ENCODE results near the gene KCNQ4.

The KCNQ4 gene

DNA sequence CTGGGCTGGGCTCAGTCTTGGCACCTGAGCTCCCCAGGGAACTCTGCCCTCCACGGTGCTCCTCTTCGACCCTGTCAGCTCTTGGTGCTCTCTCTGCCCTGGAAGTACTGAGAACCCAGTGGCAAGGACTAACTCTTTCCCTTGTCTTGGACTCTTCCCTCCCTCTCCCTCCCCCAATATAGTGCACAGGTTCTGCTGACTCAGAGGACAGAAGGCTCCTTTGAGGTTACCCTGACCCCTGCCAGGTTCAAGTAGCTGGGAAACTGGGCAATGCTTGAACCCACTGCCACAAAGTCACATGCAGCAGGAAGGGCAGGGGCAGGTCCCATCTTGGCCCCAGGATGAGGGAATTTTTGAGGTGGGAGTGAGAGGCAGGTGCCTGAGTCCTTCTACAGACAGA is 20.3 kb downstream of the KCNQ4 start:
- ATAC-seq, result no peak; the same call in 2 of the 3 replicates
- TF ChIP-seq OSR1 (CRISPR knock-in tag; IDR thresholded peaks at IDR 0.05) (no peak), ISL1 (CRISPR knock-in tag; IDR thresholded peaks at IDR 0.05) (no peak), GLIS3 (CRISPR knock-in tag; IDR thresholded peaks at IDR 0.05) (no peak), POU6F1 (CRISPR knock-in tag; IDR thresholded peaks at IDR 0.05; ENCODE audit: borderline replicate concordance, low read depth) (no peak)
- TF ChIP-seq, protein P1, sequence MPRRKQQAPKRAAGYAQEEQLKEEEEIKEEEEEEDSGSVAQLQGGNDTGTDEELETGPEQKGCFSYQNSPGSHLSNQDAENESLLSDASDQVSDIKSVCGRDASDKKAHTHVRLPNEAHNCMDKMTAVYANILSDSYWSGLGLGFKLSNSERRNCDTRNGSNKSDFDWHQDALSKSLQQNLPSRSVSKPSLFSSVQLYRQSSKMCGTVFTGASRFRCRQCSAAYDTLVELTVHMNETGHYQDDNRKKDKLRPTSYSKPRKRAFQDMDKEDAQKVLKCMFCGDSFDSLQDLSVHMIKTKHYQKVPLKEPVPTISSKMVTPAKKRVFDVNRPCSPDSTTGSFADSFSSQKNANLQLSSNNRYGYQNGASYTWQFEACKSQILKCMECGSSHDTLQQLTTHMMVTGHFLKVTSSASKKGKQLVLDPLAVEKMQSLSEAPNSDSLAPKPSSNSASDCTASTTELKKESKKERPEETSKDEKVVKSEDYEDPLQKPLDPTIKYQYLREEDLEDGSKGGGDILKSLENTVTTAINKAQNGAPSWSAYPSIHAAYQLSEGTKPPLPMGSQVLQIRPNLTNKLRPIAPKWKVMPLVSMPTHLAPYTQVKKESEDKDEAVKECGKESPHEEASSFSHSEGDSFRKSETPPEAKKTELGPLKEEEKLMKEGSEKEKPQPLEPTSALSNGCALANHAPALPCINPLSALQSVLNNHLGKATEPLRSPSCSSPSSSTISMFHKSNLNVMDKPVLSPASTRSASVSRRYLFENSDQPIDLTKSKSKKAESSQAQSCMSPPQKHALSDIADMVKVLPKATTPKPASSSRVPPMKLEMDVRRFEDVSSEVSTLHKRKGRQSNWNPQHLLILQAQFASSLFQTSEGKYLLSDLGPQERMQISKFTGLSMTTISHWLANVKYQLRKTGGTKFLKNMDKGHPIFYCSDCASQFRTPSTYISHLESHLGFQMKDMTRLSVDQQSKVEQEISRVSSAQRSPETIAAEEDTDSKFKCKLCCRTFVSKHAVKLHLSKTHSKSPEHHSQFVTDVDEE (CRISPR knock-in tag; IDR thresholded peaks at IDR 0.05), result no peak

GRCh38 chr1:40806240-40806639 is 22.7 kb downstream of the KCNQ4 start:
- ATAC-seq, result no peak
- TF ChIP-seq OSR1 (CRISPR knock-in tag; IDR thresholded peaks at IDR 0.05) (no peak), TOX (CRISPR knock-in tag; IDR thresholded peaks at IDR 0.05; ENCODE audit: borderline replicate concordance) (no peak), PATZ1 (CRISPR knock-in tag; IDR thresholded peaks at IDR 0.05; ENCODE audit: borderline replicate concordance) (no peak), CREB5 (CRISPR knock-in tag; IDR thresholded peaks at IDR 0.05; ENCODE audit: low read depth) (no peak), ZNF8 (CRISPR knock-in tag; IDR thresholded peaks at IDR 0.05) (no peak), ESRRG (CRISPR knock-in tag; IDR thresholded peaks at IDR 0.05) (no peak), ZC3H10 (CRISPR knock-in tag; IDR thresholded peaks at IDR 0.05) (no peak), RARB (CRISPR knock-in tag; IDR thresholded peaks at IDR 0.05) (no peak), PPARA (CRISPR knock-in tag; IDR thresholded peaks at IDR 0.05; ENCODE audit: borderline replicate concordance) (no peak), GLIS3 (CRISPR knock-in tag; IDR thresholded peaks at IDR 0.05) (no peak), CSDC2 (CRISPR knock-in tag; IDR thresholded peaks at IDR 0.05) (no peak), ISL1 (CRISPR knock-in tag; IDR thresholded peaks at IDR 0.05) (no peak), ZFP3 (CRISPR knock-in tag; IDR thresholded peaks at IDR 0.05) (no peak), ARNTL (CRISPR knock-in tag; IDR thresholded peaks at IDR 0.05; ENCODE audit: borderline replicate concordance, low read depth) (no peak), ZNF70 (CRISPR knock-in tag; IDR thresholded peaks at IDR 0.05) (no peak), TCF4 (CRISPR knock-in tag; IDR thresholded peaks at IDR 0.05; ENCODE audit: borderline replicate concordance) (no peak), SNAI2 (CRISPR knock-in tag; IDR thresholded peaks at IDR 0.05) (no peak), ZNF565 (CRISPR knock-in tag; conservative IDR thresholded peaks at IDR 0.05; ENCODE audit: low read depth) (no peak)
- TF ChIP-seq, protein P1 (CRISPR knock-in tag; IDR thresholded peaks at IDR 0.05), result no peak
- TF ChIP-seq, protein P2, sequence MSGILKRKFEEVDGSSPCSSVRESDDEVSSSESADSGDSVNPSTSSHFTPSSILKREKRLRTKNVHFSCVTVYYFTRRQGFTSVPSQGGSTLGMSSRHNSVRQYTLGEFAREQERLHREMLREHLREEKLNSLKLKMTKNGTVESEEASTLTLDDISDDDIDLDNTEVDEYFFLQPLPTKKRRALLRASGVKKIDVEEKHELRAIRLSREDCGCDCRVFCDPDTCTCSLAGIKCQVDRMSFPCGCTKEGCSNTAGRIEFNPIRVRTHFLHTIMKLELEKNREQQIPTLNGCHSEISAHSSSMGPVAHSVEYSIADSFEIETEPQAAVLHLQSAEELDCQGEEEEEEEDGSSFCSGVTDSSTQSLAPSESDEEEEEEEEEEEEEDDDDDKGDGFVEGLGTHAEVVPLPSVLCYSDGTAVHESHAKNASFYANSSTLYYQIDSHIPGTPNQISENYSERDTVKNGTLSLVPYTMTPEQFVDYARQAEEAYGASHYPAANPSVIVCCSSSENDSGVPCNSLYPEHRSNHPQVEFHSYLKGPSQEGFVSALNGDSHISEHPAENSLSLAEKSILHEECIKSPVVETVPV (CRISPR knock-in tag; IDR thresholded peaks at IDR 0.05), result no peak
